HT-29 (cell line): ENCODE measurements around the gene ADAMTS4. TPM values are rescaled to one million over a fixed set of nuclear protein-coding genes. Genes with fewer than 3 reads are reported as not detected.
A peak's percentile ranks its signal among the peaks of the same experiment; 100 is the strongest.

Experiments used
- DNase-seq: peaks from one replicate; pipeline ENCODE4 v3.0.0-alpha.2; 2015; ENCODE audit warnings: low spot score
- total RNA-seq: library from RNA; depleted of rRNA; stranded (reverse); fragments of >200 nt; shearing (Covaris generic); gene quantifications from 2 replicates; pipeline ENCODE4 v1.2.3, GENCODE V29; 2014

ADAMTS4 gene
- total RNA-seq, 1 experiment from 2014 or later, result not detected

DNA sequence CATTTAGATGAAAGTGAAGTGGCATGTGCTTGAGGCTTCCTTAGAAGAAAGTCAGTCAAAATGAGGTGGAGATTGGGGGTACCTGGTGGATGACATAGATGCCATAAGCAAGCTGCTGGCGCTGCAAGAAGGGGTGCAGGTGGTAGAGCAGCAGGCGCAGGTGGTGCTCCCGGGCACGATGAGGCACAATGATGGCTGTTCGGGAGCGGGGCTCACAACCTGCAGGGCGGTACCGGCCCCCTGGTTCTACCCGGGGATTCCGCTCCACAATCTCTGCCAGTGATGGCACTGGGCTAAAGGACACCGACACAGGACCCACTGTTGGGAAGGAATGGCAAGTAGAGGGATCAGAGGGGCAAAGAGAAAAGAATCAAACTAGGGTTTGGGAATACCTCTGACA, 23.9 kb downstream of the ADAMTS4 start:
- no peak for DNase-seq

DNA sequence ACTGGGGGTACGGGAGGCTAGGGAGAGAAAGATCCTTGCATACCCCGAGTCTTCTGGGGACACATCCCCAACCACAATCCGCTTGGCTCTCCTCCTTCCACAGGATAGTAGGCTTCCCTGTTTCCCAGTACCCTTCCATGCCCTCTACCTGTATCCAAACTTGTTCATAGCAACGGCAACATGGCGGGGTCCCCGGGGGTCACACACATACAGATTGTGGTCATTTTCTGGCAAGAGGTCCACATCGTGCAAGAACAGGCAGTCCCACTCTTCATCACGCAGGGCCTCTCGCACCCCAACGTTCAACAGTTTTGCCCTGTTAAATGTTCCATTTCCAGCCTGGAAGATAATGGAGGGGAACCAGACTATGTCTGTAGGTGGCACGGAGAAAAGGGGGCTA, 25.1 kb downstream of the ADAMTS4 start:
- DNase-seq, result no peak

DNA sequence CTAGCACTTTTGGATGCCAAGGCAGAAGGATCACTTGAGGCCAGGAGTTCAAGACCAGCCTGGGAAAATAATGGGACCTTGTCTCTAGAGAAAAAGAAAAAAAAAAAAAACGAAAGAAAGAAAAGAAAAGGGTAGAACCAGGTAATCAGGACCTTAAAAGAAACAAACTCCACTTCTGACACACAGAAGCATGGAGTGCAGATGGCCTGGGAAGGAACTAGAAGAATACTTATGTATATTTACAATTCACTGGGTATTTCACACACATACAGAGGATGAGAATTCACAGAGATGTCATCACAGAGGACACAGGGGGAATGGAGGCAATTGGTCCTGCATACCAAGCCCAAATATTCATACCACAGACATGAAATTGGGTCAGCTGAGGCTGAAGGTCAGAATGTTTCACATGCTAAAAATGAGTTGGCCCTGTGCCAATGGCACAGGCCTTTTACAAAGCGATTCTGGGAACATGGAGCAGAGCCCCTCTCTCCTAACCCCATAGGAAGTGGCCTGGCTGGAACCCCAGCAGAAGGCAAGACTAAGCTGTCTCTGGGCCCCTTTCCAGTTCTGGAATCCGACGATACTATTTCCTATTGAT, 26.0 kb downstream of the ADAMTS4 start:
- no peak for DNase-seq

DNA sequence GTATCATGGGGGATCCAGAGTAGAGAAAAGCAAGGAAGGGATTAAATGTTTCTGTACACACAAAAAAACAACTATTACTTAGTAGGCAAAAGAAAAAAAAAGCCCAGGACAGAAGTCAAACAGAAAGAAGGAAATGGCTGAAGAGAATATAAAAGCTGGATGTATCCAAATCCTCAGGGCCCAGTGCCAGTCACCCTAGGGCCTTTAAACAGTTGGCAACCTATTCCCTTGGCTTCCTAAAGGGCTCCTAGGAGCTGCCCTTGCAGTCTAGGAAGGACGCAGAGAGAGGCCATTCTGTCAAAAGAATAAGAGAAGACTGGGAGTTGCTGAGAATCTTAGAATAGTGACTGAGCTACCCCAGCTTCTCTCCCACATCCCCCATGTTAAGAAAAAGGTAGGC, 26.5 kb downstream of the ADAMTS4 start:
- no peak for DNase-seq

DNA sequence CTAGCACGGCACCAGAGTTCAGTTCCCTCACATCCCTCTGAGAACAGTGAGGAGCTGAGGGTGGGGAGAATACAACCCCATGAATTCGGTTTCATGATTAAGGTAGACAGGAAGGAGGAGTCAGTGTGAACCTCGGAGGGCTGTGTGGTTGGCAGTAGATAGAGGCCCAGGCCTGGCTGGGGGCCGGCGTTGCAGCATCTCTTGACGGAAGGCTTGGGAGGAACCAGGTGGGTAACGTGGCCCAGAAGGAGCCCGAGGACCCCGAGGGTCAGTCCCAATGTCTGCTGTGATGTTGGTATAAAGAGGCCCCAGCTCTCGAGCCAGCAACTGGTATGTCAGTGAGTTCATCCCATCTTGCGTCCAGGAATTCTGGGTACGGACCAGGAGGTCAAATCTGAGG, 27.2 kb downstream of the ADAMTS4 start:
- no peak for DNase-seq

DNA sequence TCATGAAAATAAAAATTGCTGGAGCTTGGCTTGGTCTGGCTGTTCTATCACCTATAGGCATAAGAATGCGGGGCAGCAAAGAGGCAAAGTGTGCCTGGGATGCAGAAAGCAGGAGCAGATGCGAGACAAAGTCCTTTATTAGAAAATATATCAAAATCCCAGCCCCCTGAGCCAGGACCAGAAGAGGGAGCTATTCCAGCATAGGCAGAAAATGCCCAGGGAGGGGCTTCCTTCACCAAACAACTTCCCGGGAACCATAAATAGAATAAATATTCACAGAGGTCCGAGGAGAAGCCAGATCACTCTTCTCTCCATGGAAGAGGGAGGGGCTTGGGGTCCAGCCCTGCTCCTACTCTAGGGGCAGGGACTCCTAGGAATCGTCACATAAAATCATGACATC, 27.7 kb downstream of the ADAMTS4 start:
- no peak for DNase-seq

DNA sequence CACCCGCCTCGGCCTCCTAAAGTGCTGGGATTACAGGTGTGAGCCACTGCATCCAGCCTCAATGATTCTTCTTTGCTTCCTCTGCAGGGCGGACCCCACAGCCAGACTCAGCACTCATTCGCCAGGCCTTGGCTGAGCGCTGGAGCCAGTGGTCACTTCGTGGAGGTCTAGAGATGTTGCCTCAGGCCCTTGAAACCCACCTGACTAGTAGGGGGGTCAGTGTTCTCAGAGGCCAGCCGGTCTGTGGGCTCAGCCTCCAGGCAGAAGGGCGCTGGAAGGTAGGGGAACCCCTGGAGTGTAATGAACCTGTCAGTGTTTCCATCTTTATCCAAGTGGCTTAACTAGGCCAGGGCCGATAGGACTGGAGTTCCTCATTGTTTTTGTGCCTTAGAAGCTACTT, 29.9 kb downstream of the ADAMTS4 start:
- no peak for DNase-seq

DNA sequence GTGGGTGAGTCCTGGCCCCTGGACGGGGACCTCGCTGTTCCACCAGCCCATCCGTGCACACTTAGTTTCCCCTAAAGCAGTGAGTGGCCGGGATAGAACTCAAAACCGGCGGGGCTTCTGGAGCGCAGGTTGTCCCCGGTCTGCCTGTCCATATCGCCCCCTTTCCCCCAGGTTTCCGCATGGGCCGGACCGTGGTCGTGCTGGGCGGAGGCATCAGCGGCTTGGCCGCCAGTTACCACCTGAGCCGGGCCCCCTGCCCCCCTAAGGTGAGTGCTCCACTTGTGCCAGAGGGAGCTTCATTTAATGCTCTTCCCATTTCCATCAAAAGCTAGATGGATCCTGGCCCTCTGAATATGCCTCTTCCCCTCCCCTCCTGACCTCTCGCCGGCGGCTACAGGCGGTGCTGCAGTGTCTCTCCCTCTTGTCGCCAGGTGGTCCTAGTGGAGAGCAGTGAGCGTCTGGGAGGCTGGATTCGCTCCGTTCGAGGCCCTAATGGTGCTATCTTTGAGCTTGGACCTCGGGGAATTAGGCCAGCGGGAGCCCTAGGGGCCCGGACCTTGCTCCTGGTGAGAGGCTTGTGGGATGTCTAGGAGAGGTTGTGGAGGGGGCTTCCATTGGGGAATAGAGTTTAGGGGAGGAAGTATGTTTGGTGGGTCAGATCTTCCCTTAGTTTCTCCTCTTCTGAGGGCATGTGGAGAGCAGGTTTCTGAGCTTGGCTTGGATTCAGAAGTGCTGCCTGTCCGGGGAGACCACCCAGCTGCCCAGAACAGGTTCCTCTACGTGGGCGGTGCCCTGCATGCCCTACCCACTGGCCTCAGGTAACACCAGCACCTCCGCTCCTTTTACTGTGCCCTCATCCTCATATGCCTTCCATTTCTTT, 31.9 kb downstream of the ADAMTS4 start:
- peak; percentile 26 for DNase-seq

DNA sequence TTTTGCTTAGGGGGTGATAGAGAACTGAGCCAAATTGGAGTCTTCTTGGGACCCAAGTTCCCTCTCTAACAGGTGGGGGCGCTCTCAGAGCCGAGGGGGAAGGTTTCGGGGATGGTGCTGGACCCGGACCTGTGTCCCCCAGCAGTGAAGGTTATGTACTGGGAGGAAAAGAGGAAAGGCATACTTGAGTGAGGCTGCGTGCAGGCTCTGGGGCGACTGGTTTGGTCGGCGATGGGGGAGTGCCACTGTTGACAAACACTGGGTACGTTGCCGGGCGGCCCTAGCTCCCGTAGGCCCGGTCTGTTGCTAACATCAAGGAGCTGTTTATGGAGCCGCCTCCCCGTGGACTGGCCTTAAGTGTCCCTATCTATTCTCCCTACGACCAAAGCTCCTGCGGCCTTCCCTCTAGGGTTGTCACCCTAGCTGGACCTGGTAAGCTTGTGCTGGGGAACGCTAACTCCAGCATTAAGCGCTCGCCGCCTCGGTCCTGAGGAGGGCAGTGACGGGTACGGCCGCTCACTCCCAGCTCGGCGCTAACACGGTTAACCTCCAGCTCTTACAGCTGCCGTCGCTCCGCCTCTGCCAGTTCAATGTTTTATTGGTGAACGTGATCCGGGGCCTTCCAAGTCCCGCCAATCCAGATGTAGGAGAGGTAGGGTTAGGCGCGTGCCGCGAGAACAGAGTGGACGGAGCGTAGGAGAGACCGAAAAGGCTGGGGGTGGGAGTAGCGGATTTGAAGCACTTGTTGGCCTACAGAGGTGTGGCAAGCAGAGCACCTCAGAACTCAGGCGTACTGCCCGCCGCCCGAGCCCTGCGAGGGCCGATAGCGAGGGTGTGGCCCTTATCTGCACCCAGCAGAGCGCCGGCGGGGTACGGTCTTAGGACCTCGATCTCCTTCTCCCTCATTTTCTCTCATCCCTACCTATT, 32.8 kb downstream of the ADAMTS4 start, which contains the start of gene PPOX:
TSS of gene PPOX (plus strand) at position 685 of the 927 bp plus-strand sequence. CDS start 422 bp downstream, outside the sequence.
- DNase-seq, result peak; percentile 98

DNA sequence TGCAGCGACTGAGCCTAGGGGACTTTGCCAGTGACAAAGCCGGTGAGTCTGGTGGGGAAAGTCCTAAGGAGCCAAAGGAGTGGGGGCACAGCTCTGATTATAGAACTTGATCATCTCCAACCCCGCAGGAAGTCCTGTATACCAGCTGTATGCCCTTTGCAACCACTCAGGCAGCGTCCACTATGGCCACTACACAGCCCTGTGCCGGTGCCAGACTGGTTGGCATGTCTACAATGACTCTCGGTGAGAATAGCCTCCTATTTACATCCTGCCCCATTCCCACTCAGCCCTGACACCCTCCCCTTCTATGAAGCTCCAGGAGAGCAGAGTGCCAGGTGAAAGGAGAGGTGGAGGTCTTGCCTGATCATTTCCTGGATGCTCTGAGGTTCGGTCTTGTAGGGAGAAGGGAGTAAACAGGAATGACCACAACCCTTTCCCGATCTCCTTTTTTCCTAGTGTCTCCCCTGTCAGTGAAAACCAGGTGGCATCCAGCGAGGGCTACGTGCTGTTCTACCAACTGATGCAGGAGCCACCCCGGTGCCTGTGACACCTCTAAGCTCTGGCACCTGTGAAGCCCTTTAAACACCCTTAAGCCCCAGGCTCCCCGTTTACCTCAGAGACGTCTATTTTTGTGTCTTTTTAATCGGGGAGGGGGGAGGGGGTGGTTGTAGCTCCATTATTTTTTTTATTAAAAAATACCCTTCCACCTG, 33.8 kb downstream of the ADAMTS4 start:
- no peak for DNase-seq

DNA sequence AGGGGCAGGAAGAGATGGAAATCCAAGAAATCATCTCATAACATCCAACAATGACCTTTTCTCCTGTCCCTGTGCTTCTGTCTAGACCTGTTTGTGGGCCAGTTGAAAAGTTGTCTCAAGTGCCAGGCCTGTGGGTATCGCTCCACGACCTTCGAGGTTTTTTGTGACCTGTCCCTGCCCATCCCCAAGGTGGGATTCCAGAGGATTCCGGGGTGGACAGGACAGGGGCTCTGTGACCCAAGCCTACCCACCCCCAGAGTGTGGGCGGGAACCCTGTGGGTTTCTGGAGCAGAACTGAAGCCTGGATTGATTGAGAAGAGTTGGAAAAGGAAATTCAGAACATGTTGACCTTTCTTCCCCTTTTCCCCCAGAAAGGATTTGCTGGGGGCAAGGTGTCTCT, 35.1 kb downstream of the ADAMTS4 start:
- DNase-seq, result no peak

DNA sequence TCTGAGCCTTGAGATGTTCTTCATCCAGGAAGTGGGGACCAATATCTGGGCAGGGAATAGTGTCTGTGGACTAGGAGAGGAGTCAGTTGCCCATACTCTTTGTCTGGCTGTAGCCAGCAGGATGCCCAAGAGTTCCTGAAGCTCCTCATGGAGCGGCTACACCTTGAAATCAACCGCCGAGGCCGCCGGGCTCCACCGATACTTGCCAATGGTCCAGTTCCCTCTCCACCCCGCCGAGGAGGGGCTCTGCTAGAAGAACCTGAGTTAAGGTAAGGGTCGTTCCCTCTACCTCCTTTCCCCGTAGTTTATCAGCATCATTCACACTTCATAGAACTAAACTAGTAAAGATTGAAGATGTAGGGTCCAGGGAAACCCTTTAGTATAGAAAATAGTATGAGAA, 36.0 kb downstream of the ADAMTS4 start:
- no peak for DNase-seq

DNA sequence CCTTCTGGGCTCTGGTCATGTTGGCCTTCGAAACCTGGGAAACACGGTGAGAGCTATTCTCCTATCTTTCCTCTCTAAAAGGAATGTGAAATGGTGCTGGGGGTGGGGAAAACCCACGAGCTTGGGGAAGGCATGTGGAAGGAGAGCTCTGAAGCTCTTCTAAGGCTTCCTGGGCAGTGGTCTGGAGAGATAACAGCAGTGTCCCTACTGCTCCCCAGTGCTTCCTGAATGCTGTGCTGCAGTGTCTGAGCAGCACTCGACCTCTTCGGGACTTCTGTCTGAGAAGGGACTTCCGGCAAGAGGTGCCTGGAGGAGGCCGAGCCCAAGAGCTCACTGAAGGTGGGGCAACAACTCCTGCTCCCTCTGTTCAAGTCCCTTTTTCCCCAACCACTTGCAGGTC, 36.8 kb downstream of the ADAMTS4 start:
- no peak for DNase-seq

DNA sequence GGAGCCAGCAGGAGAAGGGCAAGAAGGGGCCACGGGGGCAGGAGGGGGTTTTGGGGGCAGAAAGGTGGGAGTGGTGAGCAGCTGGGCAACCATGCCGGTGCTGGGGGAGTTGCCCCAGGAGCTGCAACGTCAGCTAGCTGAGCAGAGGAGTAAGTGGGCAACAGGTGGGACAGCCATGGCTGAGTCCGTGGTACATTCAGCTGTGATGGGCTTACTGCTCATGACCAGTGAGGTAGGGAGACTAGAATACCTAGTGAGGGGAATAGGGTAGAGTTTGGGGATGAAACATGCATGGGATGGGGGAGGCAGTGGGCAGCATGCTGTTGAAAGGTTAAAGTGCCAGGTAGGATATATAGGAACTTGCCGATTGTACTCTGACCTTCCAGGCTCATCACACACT, 37.2 kb downstream of the ADAMTS4 start:
- DNase-seq, result no peak

DNA sequence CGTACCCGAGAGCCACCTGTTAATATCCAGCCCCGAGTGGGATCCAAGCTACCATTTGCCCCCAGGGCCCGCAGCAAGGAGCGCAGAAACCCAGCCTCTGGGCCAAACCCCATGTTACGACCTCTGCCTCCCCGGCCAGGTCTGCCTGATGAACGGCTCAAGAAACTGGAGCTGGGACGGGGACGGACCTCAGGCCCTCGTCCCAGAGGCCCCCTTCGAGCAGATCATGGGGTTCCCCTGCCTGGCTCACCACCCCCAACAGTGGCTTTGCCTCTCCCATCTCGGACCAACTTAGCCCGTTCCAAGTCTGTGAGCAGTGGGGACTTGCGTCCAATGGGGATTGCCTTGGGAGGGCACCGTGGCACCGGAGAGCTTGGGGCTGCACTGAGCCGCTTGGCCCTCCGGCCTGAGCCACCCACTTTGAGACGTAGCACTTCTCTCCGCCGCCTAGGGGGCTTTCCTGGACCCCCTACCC, 38.1 kb downstream of the ADAMTS4 start:
- DNase-seq, result no peak

DNA sequence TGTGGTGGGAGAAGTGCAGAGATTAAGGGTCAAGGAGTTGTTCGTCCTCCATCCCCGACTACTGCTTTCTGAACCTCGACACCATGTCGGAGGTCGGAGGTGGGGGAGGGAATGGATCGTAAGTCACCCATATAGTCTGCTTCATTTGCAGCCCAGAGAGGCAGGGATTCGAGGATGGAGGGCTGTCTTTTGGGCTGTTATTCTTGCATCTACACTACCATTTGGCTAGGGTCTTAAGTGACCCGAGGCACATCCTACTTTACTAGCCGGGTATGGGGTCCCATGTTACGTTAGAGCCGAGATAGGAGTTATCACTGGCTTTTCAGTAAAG, 39.0 kb downstream of the ADAMTS4 start:
- DNase-seq, result peak; percentile 29

DNA sequence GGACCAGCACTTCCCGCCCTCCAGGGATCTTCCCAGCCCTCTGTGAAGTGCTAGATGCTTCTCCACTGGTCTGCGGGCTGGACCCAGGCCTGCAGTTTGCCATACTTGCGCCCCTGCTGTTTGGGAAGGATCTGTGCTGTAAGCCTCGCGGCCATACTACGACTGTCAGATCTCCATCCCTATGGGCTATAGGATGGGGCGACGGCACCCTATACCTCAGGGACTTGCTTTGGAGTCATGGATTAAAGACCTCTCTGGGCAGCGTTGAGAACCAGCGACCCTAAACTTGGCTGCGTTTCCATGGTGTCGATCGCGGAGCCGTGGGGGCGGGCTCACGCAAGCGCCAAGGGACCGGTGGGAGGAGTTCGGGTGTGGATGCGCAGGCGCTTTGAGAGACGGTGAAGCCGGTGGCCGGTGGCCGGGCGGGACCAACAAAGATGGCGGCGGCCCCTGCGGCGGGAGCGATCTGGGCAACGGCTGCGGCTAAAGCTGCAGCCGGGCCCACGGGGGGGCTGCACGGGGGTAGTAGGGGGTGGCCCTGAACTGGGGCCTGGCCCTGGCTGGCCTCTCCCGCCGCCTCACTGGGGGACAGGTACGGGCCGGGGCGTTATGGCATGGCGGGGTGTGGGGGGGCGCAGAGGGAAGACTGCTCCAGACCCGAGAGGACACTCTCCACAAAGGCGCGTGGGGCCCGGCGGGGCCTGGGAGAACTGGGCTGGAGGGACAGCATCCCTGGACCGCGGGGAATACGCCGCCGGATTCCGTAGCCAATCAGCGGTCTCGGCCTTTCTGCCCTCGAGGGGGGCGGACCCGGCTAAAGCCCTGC, 39.6 kb downstream of the ADAMTS4 start, which contains the start of gene USP21:
TSS of gene USP21 (plus strand) at position 414 of the 826 bp plus-strand sequence. CDS start 1,141 bp downstream, outside the sequence.
- peak; percentile 95 for DNase-seq

DNA sequence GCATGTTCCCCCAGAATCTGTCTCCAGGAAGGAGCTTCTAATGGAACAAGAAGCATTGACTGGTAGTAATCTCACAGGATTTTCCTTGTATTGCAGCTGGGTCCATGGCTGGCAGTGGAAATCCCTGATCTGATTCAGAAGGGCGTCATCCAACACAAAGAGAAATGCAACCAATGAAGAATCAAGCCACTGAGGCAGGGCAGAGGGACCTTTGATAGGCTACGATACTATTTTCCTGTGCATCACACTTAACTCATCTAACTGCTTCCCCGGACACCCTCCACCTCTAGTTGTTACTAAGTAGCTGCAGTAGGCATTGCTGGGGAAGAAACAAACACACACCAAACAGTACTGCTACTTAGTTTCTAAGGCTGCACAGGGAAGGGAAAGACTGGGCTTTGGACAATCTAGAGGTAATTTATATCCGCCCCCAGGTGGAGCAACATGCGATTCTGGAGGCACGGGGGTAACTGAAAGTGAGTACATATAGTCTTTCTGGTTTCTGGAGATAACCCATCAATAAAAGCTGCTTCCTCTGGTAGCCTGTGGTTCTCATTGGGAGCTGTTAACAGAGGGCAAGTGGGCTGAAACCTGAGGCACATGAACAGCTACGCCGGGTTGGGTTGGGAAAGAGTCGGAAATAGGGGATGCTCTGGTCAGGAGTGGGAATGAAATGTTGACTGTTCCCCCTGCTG, 40.4 kb downstream of the ADAMTS4 start:
- no peak for DNase-seq

DNA sequence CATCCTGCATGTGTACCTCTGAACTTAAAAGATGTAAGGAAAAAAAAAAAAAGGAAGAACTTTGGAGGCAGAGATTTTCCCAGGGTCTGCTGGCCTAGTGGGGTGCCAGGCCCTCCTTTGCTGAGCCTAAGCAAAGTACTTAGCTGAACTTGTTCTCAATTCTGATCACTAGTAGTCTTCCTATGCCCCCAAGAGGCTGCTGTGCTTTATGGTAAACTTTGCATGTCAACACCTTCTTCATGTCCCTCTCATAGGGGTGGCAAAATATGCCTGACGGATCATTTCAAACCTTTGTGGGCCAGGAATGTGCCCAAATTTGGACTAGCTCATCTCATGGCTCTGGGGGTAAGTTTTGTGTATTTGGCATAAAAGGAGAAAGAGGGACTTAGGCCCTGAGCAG, 41.0 kb downstream of the ADAMTS4 start:
- DNase-seq, result no peak
